ENCODE results near the gene JARID2.
"Not testable (repeated sequence)": the region's sequence is repeated elsewhere in the genome, so short reads cannot be mapped to it uniquely, and the experiment has no call there.

The JARID2 gene

GRCh38 chr6:15316754-15317153, 70.9 kb downstream of the JARID2 start:
- DNase-seq, result no peak

DNA sequence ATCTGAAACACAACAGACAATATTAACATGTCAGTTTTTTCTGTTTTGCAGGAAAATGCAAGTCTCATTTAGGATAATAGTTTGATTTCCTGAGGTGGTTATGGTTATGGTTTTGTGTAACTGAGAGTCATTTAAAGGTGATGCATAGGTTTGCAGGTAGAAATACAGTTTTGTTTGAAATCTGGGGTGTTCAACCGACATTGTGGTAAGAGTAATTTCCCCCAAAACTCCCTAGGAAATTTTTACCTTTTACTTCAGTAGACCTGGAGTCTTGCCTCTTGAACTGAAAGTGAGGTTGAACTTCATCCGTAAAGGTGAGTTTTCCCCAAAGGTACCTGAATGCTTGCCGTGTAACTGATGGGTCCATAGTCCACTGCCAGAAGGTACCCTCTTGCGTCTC, 71.4 kb downstream of the JARID2 start:
- DNase-seq, result no peak

GRCh38 chr6:15317934-15318902, 72.3 kb downstream of the JARID2 start:
- DNase-seq, result no peak

- DNase-seq, result no peak
Measured at GRCh38 chr6:15319677-15320076, 73.8 kb downstream of the JARID2 start.

DNA sequence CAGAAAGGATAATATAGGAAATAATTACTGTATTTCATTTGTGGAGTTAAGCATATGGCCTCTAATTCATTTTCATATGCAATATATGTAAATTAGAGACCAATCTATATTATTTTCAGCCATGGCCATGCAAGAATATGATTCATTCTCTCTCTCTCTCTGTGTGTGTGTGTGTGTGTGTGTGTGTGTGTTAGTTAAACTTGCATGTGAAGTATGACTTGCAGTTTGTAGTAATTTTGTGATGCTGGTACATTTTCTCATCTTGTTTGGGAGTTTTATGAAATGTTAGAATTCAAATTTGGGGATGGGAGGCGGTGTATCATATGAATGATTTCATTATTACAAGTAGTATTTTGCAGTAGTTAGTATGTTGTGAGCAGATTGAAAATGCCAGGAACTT, 74.8 kb downstream of the JARID2 start:
- DNase-seq, result no peak

DNA sequence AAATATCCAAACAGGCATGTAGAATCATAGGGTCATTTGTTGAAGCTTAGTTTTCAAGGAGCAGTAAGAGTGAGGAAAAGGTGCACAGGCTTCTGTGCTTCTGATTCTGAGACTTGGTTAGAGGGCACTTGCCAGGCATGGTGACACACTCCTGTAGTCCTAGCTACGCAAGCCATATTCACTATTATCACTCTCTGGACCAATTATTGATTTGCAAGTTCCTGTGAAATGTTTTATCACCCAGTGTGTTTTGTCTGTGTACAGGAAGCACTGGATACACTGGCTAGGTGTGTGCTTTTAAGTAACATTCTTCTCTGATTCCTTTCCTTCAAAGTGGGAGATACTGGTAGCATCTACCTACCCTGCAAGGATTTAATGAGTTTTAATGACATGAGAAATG, 76.3 kb downstream of the JARID2 start:
- DNase-seq, result no peak

GRCh38 chr6:15322781-15323536, 77.1 kb downstream of the JARID2 start:
- DNase-seq, result no peak

- DNase-seq, result not testable (repeated sequence)
Measured at GRCh38 chr6:15323611-15324010, 77.7 kb downstream of the JARID2 start.

GRCh38 chr6:15324427-15324985, 78.6 kb downstream of the JARID2 start:
- DNase-seq, result no peak

DNA sequence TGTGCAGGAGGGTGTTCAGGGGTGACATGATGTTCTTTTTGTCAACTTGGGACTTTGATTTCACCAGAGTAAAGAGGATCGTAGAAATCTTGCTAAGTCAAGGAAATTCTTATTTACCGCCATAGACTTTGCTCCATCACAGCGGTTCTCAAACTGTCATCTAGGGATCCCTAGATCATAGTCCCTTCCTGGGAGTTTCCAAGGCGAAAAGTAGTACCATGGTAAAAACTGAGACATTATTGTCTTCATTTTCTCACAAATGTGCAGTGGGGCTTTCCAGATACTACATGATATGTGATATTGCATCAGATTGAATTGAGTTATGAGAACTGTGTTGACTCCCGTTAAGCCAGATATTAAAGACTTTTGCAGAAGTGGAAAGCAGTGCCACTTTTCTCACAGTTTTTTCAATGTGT, 79.7 kb downstream of the JARID2 start:
- DNase-seq, result no peak

GRCh38 chr6:15326067-15326614, 80.3 kb downstream of the JARID2 start:
- no peak for DNase-seq

- no peak for DNase-seq
Measured at GRCh38 chr6:15327271-15327670, 81.4 kb downstream of the JARID2 start.

GRCh38 chr6:15329197-15329671, 83.4 kb downstream of the JARID2 start:
- no peak for DNase-seq

DNA sequence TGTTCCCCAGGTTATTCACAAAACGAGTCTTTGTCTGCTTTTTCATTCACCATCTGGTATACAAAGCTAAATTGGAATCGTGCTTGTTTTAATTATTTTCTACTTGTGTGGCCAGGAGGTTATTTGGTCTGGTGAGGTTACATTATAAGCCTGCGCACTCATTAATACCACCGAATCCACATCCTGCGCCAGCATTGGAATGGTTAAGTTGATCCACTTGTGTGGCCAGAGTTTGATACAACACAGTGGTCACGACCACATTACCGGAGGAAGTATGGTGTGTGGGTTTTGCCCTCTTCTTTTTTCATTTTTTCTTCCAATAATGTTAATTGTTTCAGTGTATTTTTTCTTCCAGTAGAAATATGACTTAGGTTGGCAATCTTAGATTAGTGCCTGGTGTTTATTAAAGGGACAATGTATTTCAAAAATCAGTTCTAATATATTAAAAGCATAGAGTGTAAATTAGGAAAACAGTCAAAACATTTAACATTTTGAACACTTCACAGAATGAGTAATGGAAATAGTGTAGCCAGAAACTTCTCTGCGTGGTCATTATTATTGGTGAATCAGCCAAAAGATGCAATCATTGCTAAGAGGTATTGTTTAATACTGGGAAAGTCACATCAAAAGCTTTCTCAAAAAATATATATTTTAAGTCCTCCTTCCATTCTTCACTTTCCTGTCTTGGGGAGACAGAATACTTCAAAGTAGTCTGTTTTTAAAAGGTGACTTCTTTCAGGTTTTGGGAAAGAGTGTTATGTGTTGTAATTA, 84.5 kb downstream of the JARID2 start:
- DNase-seq, result no peak

- DNase-seq, result no peak
Measured at GRCh38 chr6:15331143-15331542, 85.3 kb downstream of the JARID2 start.

DNA sequence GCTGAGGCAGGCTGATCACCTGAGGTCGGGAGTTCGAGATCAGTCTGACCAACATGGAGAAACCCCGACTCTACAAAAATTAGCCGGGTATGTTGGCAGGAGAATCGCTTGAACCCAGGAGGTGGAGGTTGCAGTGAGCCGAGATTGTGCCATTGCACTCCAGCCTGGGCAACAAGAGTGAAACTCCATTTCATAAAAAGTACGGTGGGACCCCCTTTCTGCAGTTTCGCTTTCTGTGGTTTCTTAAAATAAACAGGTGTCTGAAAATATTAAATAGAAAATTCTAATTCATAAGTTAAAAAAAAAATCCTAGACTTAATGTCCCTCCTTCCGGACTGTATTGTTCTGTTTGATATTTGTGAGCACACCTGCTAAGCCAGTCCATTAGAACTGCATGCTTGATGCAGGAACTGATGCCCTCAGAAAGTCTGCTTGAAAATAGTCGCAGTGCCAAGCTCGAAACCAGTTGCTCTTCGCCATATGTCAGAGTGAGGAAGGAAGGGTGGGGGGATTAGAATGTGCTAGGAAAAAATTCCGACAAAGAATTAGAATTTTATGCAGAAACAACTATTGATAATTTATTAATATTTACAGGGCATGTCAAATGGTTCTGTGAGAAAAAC, 85.9 kb downstream of the JARID2 start:
- no peak for DNase-seq

DNA sequence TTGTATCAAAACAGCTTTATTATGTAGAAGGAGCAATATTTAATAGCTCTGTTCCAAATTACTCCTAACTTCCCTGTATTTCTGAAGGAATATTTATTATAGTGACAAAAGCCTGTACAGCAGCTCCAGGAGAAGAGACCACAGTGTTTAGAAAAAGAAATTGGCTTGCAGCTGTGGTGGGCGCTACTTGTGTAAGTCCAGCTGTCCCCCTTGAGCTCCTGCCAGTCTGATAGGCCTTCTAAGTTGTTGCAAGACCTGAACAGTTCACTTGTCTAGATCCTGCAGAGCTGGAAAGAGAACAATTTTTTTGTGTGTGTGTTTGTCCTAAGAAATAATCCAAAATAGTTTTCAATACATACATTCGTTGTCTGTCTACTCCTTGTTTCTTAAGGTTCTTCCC, 86.6 kb downstream of the JARID2 start:
- no peak for DNase-seq

DNA sequence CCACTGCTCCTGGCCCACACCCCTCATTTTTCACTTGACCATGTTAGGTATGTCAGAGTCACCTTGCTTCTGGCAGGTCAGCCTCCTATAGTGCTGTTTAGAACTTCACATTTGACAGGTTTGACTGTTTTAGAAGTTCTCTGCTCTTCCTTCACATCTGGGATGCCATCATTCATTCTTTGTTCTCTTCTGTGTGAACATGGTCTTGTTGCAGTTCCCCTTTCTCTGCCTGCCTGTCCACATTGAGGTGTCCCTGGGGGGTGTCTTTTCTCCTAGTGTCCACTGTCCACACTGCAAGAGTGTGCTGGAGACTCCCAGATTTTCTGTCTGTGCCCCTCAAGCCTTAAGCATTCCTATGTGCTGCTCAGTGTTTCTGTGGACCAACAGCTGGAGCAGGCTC, 89.5 kb downstream of the JARID2 start:
- DNase-seq, result no peak

DNA sequence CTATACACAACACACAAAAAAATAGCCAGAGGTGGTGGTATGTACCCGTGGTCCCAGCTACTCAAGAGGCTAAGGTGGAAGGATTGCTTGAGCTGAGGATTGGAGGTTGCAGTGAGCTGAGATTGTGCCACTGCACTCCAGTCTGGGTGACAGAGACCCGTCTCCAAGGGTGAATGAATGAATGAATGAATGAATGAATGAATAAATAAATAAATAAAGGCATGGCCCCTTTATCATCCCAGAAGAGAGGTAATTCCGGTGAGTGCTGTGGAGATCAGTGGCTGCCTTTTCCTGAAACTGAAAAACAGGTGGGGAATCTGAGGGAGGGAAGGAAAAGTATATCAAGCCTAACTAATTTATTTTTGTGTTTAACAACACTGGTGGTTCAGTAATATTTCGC, 90.0 kb downstream of the JARID2 start:
- DNase-seq, result no peak

GRCh38 chr6:15336900-15337560, 91.2 kb downstream of the JARID2 start:
- no peak for DNase-seq

- no peak for DNase-seq
Measured at GRCh38 chr6:15337582-15337981, 91.7 kb downstream of the JARID2 start.
